Measurements from ENCODE around the gene PEBP1.
A peak's percentile ranks its signal among the peaks of the same experiment; 100 is the strongest.

Gene PEBP1

DNA sequence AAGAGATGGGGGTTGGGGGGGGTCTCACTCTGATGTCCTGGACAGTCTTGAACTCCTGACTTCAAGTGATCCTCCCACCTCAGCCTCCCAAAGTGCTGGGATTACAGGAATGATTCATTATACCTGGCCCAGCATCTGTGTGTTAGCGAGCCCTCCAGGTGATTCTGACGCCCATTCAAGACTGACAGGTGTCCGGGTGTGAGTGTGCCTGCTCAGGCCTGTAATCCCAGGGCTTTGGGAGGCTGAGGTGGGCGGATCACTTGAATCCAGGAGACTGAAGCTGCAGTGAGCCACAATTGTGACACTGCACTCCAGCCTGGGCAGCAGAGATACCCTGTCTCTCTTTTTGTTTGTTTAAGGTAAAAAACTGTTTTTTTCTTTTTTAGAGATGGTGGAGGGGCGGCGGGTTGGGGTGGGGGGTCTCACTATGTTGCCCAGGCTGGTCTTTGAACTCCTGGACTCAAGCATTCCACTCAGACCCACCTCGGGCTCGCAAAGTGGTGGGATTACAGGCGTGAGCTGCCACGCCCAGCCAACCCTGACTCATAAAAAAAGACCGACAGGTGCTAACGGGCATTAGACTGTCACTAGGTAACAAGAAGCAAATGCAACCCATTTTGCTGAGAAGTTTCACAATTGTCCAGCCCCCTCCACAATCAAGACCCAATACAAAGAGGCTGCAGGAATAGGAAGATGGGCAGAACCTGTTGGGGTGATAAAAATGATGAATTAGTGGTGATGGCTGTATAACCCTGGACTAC, 36.8 kb upstream of the PEBP1 start:
- TF ChIP-seq NFIC (IDR thresholded peaks at IDR 0.05), result no peak
- TF ChIP-seq, protein P1, sequence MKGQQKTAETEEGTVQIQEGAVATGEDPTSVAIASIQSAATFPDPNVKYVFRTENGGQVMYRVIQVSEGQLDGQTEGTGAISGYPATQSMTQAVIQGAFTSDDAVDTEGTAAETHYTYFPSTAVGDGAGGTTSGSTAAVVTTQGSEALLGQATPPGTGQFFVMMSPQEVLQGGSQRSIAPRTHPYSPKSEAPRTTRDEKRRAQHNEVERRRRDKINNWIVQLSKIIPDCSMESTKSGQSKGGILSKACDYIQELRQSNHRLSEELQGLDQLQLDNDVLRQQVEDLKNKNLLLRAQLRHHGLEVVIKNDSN (IDR thresholded peaks at IDR 0.05), result no peak
- TF ChIP-seq ZBTB7A (IDR thresholded peaks at IDR 0.05; ENCODE audit: low read depth), result no peak
- TF ChIP-seq TAF1 (IDR thresholded peaks at IDR 0.05; ENCODE audit: low read depth), result no peak
- no peak for TF ChIP-seq YY1 (IDR thresholded peaks at IDR 0.05; ENCODE audit: low read depth)
- TF ChIP-seq FOXM1 (IDR thresholded peaks at IDR 0.05; ENCODE audit: borderline replicate concordance, low read depth), result no peak
- TF ChIP-seq EGR1 (IDR thresholded peaks at IDR 0.05), result no peak
- TF ChIP-seq TCF12 (IDR thresholded peaks at IDR 0.05; ENCODE audit: low read depth), result no peak
- TF ChIP-seq EP300 (IDR thresholded peaks at IDR 0.05; ENCODE audit: borderline replicate concordance), result no peak
- TF ChIP-seq CEBPB (IDR thresholded peaks at IDR 0.05), result no peak
- TF ChIP-seq, protein P2, sequence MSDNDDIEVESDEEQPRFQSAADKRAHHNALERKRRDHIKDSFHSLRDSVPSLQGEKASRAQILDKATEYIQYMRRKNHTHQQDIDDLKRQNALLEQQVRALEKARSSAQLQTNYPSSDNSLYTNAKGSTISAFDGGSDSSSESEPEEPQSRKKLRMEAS (IDR thresholded peaks at IDR 0.05), result no peak
- no peak for TF ChIP-seq RAD21 (IDR thresholded peaks at IDR 0.05; ENCODE audit: low read depth)

DNA sequence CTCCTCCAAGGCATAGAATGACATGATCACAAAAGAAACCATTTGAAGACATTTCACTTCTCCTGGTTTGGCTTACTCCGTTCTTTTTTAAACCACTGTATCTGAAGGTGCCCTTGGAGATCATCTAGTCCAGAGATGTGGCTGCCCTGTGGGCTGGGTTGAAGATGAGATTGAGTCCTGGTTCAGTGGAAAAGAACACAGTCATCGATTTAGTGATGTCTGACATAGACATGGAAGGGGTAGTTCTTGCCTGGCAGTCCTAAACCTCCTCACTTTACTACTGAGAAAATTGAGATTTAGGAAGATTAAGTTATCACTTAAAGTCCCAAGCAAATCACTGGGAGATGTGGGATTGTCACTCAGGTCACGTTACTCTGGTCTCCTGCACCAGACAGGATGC, 34.9 kb upstream of the PEBP1 start:
- TF ChIP-seq ZBTB7A (IDR thresholded peaks at IDR 0.05; ENCODE audit: low read depth), result no peak
- no peak for TF ChIP-seq RAD21 (IDR thresholded peaks at IDR 0.05; ENCODE audit: low read depth)
- no peak for TF ChIP-seq TEAD4 (IDR thresholded peaks at IDR 0.05)
- no peak for TF ChIP-seq TAF1 (IDR thresholded peaks at IDR 0.05; ENCODE audit: low read depth)
- no peak for TF ChIP-seq EP300 (IDR thresholded peaks at IDR 0.05; ENCODE audit: borderline replicate concordance)
- no peak for TF ChIP-seq NFIC (IDR thresholded peaks at IDR 0.05)

DNA sequence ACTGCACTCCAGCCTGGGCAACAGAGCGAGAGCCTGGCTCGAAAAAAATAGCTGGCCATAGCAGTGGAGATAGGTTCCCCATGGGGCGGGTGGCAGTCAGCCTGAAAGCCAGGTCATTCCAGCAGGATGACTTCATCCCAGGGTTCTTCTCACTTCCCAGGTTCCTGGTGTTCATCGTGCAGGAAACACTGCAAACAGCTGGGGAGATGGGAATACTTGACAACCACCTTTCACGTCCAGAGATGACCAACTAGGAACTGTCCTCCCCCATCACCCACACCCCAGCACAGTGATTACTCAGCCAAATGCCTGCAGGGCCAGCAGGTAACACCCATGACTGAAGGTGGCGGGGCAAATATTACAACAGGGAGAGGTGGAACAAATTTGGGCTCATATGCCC, 33.9 kb upstream of the PEBP1 start:
- TF ChIP-seq RAD21 (IDR thresholded peaks at IDR 0.05; ENCODE audit: low read depth), result 0 out of 2 replicates have a peak, but pooled peaks have one; percentile 0
- no peak for TF ChIP-seq EP300 (IDR thresholded peaks at IDR 0.05; ENCODE audit: borderline replicate concordance)

DNA sequence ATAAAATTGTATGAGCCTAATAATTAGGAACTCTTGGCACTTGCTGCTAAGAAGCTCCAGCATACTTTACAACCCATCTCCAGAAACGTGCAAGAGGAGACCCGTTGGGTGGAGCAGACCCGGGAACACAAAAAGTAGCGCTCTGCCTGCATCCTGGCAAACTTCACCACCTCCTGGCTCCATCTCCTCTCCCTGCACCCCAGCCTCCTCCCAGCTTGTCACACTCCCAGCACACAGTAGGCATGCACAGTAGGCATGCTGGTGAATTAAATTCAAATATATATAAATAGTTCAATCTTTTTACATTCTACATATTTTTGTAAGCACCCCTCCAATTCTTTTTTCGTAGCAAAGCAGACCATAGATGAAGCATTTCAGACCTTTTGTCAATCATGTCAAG, 33.3 kb upstream of the PEBP1 start:
- no peak for TF ChIP-seq TEAD4 (IDR thresholded peaks at IDR 0.05)
- TF ChIP-seq NFIC (IDR thresholded peaks at IDR 0.05), result 0 out of 2 replicates have a peak, but pooled peaks have one; percentile 0

DNA sequence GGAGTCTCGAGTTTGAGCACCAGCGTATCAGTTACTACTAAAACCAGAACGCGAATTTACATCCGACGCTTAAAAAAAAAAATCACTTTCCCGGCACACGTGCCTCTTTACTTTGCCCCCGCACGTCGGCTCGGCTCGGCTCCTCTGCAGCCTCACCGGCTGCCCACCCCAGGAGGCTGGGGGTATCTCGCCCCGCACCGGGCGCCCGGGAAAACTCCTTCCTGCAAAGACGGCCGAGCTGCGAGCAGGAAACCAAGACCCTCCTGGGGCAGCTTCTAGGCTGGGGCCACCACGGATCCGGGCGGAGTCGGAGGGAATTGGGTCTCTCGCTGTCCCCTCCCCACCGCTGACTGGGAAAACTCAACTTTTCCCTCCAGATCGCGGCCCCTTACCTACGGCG, 32.7 kb upstream of the PEBP1 start:
- TF ChIP-seq, protein P2 (IDR thresholded peaks at IDR 0.05), result peak; percentile 20; the same call in 1 of the 2 replicates
- TF ChIP-seq, protein P1 (IDR thresholded peaks at IDR 0.05), result peak; percentile 51; the same call in 1 of the 2 replicates
- TF ChIP-seq, protein P3, sequence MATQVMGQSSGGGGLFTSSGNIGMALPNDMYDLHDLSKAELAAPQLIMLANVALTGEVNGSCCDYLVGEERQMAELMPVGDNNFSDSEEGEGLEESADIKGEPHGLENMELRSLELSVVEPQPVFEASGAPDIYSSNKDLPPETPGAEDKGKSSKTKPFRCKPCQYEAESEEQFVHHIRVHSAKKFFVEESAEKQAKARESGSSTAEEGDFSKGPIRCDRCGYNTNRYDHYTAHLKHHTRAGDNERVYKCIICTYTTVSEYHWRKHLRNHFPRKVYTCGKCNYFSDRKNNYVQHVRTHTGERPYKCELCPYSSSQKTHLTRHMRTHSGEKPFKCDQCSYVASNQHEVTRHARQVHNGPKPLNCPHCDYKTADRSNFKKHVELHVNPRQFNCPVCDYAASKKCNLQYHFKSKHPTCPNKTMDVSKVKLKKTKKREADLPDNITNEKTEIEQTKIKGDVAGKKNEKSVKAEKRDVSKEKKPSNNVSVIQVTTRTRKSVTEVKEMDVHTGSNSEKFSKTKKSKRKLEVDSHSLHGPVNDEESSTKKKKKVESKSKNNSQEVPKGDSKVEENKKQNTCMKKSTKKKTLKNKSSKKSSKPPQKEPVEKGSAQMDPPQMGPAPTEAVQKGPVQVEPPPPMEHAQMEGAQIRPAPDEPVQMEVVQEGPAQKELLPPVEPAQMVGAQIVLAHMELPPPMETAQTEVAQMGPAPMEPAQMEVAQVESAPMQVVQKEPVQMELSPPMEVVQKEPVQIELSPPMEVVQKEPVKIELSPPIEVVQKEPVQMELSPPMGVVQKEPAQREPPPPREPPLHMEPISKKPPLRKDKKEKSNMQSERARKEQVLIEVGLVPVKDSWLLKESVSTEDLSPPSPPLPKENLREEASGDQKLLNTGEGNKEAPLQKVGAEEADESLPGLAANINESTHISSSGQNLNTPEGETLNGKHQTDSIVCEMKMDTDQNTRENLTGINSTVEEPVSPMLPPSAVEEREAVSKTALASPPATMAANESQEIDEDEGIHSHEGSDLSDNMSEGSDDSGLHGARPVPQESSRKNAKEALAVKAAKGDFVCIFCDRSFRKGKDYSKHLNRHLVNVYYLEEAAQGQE (IDR thresholded peaks at IDR 0.05; ENCODE audit: low read depth), result no peak

DNA sequence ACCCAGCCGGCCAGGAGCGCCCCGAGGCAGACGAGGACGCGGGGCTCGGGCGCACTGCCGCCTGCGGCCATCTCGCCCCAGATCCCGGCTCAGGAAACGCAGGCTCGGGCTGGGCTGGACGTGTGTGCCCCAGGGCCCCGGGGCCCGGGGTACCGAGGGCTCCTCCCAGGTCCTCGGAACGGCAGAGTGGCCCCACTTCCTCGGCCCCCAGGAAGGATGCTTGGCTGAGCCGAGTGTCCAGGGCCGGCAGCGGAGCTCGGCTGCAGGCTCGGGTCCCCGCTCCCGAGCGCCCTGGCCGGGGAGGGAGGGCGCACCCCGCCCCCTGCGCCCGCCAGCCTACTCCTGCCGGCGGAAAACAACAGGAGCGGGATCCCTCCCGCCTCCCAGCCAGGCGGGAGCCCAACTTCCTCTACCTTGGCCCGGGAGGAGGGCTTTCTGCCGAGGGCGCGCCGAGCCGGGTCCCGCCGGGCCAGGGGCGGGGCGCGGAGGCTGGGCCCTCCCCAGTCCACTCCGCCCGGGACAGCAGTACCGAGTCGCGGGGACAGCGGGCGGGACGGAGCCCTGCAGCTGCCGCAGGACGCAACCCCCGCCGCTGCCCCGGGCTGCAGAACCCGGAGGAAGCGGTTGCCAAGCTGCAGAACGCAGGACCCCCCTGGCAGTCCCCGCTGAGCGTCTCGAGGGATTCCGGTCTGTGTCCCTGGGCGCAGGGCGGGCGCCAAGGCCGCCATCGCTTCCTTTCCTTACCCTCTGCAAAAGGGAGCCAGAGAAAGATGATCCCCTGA, 32.1 kb upstream of the PEBP1 start, which contains the start of gene VSIG10:
Gene VSIG10, minus strand, starts transcription at position 411 of the 782 bp plus-strand sequence. Its CDS starts 340 bp downstream, at position 71.
- TF ChIP-seq FOXM1 (IDR thresholded peaks at IDR 0.05; ENCODE audit: borderline replicate concordance, low read depth) (no peak), YY1 (IDR thresholded peaks at IDR 0.05; ENCODE audit: low read depth) (peak; percentile 34; the same call in 1 of the 2 replicates), EP300 (IDR thresholded peaks at IDR 0.05; ENCODE audit: borderline replicate concordance) (no peak), TAF1 (IDR thresholded peaks at IDR 0.05; ENCODE audit: low read depth) (peak; percentile 38; the same call in 1 of the 2 replicates), EGR1 (IDR thresholded peaks at IDR 0.05) (no peak)
- TF ChIP-seq, protein P2 (IDR thresholded peaks at IDR 0.05), result no peak

DNA sequence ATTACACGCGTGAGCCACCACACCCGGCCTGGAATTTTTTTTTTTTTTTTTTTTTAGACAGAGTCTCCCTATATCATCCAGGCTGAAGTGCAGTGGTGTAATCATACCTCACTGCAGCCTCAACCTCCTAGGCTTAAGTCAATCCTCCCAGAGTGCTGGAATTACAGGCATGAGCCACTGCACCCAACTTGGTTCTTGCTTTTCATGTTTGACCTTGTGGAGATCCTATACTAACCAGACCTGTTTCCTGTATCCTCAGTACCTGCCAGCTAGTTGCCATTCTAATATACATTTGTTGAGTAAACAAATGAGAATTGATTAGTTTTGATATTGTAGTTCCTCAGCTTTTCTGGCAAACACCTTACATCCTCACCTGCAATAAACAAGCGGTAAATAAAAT, 28.9 kb upstream of the PEBP1 start:
- TF ChIP-seq TCF12 (IDR thresholded peaks at IDR 0.05; ENCODE audit: low read depth) (no peak), CREB1 (IDR thresholded peaks at IDR 0.05; ENCODE audit: low read depth) (no peak), ZBTB7A (IDR thresholded peaks at IDR 0.05; ENCODE audit: low read depth) (no peak), EP300 (IDR thresholded peaks at IDR 0.05; ENCODE audit: borderline replicate concordance) (no peak), RAD21 (IDR thresholded peaks at IDR 0.05; ENCODE audit: low read depth) (no peak), NFIC (IDR thresholded peaks at IDR 0.05) (no peak), FOXM1 (IDR thresholded peaks at IDR 0.05; ENCODE audit: borderline replicate concordance, low read depth) (no peak), TEAD4 (IDR thresholded peaks at IDR 0.05) (no peak), CEBPB (IDR thresholded peaks at IDR 0.05) (no peak), TAF1 (IDR thresholded peaks at IDR 0.05; ENCODE audit: low read depth) (no peak), YY1 (IDR thresholded peaks at IDR 0.05; ENCODE audit: low read depth) (no peak), EGR1 (IDR thresholded peaks at IDR 0.05) (no peak)
- TF ChIP-seq, protein P1 (IDR thresholded peaks at IDR 0.05), result no peak
- TF ChIP-seq, protein P3 (IDR thresholded peaks at IDR 0.05; ENCODE audit: low read depth), result no peak
- TF ChIP-seq, protein P2 (IDR thresholded peaks at IDR 0.05), result no peak

Data from Ishikawa (cell line).